ENCODE data around the gene OR2AG1.

GRCh38 chr11:6818967-6819366 is 36.1 kb downstream of the OR2AG1 start:
- TF ChIP-seq CTCF (IDR thresholded peaks at IDR 0.05; ENCODE audit: insufficient read depth, low read length) (no peak), SPI1 (IDR thresholded peaks at IDR 0.05; ENCODE audit: borderline replicate concordance, low read depth) (no peak), POLR2AphosphoS5 (IDR thresholded peaks at IDR 0.05; ENCODE audit: low read depth) (no peak)
